Right lobe of liver (tissue), 6 donors: ENCODE results near the gene NR6A1. TPM values are rescaled to one million over a fixed set of nuclear protein-coding genes. Genes with fewer than 3 reads are reported as not detected.

ENCODE experiments used
- ATAC-seq, 4 donors: fragments of 200-7000 bp; cut with Tn5 transposase; one replicate each; pipeline ENCODE4 v1.9.1; 2020; ENCODE audit warnings: mild to moderate bottlenecking in 4 of 4, moderate library complexity in 4 of 4
- DNase-seq, 3 donors: peaks; one replicate each; pipeline ENCODE4 v3.0.0-alpha.2; 2020
- H3K27ac ChIP-seq, 3 donors: fragments of 200-600 bp; one replicate each; pipeline ENCODE4 v1.8.0; 2022
- H3K27me3 ChIP-seq, 2 donors: fragments of 200-600 bp; one replicate each; pipeline ENCODE4 v1.8.0; 2022
- H3K36me3 ChIP-seq, 4 donors: fragments of 200-600 bp; sonication (generic) in 1 of 4; one replicate each; pipeline versions ENCODE4 v1.5.1 to v1.8.0; 2017 to 2022; ENCODE audit warnings: control low read depth in 1 of 4
- H3K4me1 ChIP-seq, 4 donors: fragments of 200-600 bp; sonication (generic) in 1 of 4; one replicate each; pipeline versions ENCODE4 v1.5.1 to v1.8.0; 2017 to 2022; ENCODE audit warnings: control low read depth in 1 of 4
- H3K4me3 ChIP-seq, 3 donors: fragments of 200-600 bp; one replicate each; pipeline ENCODE4 v1.8.0; 2022
- H3K9me3 ChIP-seq, 4 donors: fragments of 200-600 bp; sonication (generic) in 1 of 4; one replicate each; pipeline versions ENCODE4 v1.5.1 to v1.8.0; 2017 to 2022; ENCODE audit warnings: control low read depth in 1 of 4
- CTCF ChIP-seq, 4 donors: fragments of 200-600 bp in 3 of 4; fragments of 450-650 bp in 1 of 4; IDR thresholded peaks; one replicate each; pipeline versions ENCODE4 v1.5.1 to v1.8.0; 2016 to 2022; ENCODE audit warnings: antibody characterized with exemption in 4 of 4, mild to moderate bottlenecking in 2 of 4
- POLR2A ChIP-seq: fragments of 450-650 bp; IDR thresholded peaks from one replicate; pipeline ENCODE4 v1.6.1; 2017; ENCODE audit warnings: antibody characterized with exemption, mild to moderate bottlenecking
- WGBS: methylation state at CpG from one replicate; pipeline ENCODE4 v1.1.6; 2018; ENCODE audit warnings: low coverage, low lambda C conversion rate; ENCODE audit not compliant: insufficient coverage; ENCODE audit errors: missing lambda C conversion rate; 5-methylcytosine and 5-hydroxymethylcytosine counted together
- intact Hi-C, 2 donors: fragments of 100-400 bp; cut with DNase I; formaldehyde crosslinking; loops; one replicate each; pipeline versions ENCODE4 v1.11.2 to v1.14.1; 2022
- total RNA-seq, 6 experiments: library from RNA; depleted of rRNA in 2 of 6; stranded (reverse); fragments of >200 nt in 2 of 6; fragmentation: NEBNext Ultra II Directional in 3 of 6; extraction: Animal tissue kit (Norgen Biotek cat#: 25700) in 3 of 6; gene quantifications; one replicate each; pipeline versions ENCODE4 v1.1.0 to v1.2.4, GENCODE V29; 2016 to 2023
- donor health status: DM: no; HTN: yes; CAD: no.
- donor health status: DM: no; HTN: no; CAD: no.
- donor health status: DM: no; HTN: no; CAD: no.
- donor health status: DM: no; HTN: yes; CAD: no.
- donor health status: DM: no; HTN: yes; CAD: no.

Gene NR6A1
- total RNA-seq, 6 experiments from 2014 or later: 1.3 to 3.6 (median 1.9) TPM

GRCh38 chr9:124613849-124614248 is 157.3 kb downstream of the NR6A1 start:
- DNase-seq: no peak
- WGBS: 77% methylated on average over 2 of the region's 2 CpGs
- no peaks in the 10 kb centered on the region for H3K9me3 ChIP-seq
- TF ChIP-seq CTCF (IDR thresholded peaks at IDR 0.05): no peak
- no peak for TF ChIP-seq POLR2A
- peaks cover 0 to 13% (median 1%) of the 10 kb centered on the region in 4 donors for H3K4me1 ChIP-seq
- no peak for ATAC-seq
- H3K4me3 ChIP-seq: no peak overlapping the region
- intact Hi-C loops: loop anchor here in 1 of 2 donors (10.0 kb wide), 1 partner anchor 59 kb away; no protein-coding TSS in a partner anchor
- peaks cover 0 to 2% (median 0%) of the 10 kb centered on the region in 4 donors for H3K36me3 ChIP-seq
- no peak overlapping the region for H3K27ac ChIP-seq
- H3K27me3 ChIP-seq: no peaks in the 10 kb centered on the region

DNA sequence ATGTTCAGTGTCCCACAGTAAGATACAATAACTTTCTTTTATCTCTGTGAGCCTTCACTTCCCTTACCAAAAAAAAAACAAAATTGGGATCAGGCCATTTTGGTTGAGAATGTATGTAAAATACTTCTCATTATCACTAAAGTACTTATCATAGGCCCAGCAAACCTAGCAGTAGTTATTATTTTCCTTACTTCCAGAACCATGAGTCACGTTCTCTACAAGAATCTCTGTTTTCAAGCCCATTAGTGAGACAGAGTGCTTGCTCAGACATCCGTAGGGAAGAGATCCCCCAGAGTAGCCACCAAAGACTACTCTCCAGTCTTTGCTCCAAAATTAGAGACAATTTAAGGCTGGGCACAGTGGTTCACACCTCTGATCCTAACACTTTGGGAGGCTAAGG is 160.0 kb downstream of the NR6A1 start:
- no peaks in the 10 kb centered on the region for H3K27me3 ChIP-seq
- intact Hi-C loops: loop anchor here in 1 of 2 donors (10.0 kb wide), 1 partner anchor 56 kb away; no protein-coding TSS in a partner anchor
- WGBS: 100% methylated on average over 2 of the region's 2 CpGs

DNA sequence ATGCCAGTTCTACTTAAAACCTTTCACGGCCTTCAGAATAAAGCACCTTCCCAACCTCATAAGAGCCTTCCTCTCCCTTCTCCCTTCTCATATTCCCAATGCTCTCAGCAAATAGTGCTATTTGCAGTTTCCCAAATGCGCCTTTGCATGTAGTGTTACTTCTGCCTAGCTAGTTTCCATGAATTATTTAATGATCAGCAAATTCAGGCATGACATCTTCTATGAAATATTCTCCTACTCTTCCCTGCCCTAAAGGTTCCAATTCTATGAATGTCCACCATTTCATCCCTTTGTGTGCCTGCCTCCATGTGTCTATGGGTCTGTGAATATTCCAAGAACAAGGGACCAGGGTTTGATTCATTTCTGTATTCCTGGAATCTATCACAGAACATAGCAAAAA is 165.1 kb downstream of the NR6A1 start:
- DNase-seq: no peak
- Histone ChIP-seq H3K27ac (no peak overlapping the region), H3K36me3 (peaks cover 0 to 2% (median 0%) of the 10 kb centered on the region in 4 donors), H3K27me3 (no peaks in the 10 kb centered on the region), H3K4me1 (peaks cover 0 to 16% (median 6%) of the 10 kb centered on the region in 4 donors), H3K4me3 (no peak overlapping the region), H3K9me3 (no peaks in the 10 kb centered on the region)
- 100% methylated on average over 2 of the region's 2 CpGs for WGBS
- no peak for ATAC-seq
- TF ChIP-seq POLR2A (no peak), CTCF (IDR thresholded peaks at IDR 0.05) (no peak)
- intact Hi-C loops: no loop called here

More for the DNA sequence above, 160.0 kb downstream of the NR6A1 start:
- TF ChIP-seq POLR2A (no peak), CTCF (IDR thresholded peaks at IDR 0.05) (no peak)
- no peaks in the 10 kb centered on the region for H3K4me1 ChIP-seq
- no peaks in the 10 kb centered on the region for H3K9me3 ChIP-seq
- no peak overlapping the region for H3K4me3 ChIP-seq
- peaks cover 0 to 2% (median 0%) of the 10 kb centered on the region in 4 donors for H3K36me3 ChIP-seq
- no peak overlapping the region for H3K27ac ChIP-seq
- ATAC-seq (no peak), DNase-seq (no peak)

DNA sequence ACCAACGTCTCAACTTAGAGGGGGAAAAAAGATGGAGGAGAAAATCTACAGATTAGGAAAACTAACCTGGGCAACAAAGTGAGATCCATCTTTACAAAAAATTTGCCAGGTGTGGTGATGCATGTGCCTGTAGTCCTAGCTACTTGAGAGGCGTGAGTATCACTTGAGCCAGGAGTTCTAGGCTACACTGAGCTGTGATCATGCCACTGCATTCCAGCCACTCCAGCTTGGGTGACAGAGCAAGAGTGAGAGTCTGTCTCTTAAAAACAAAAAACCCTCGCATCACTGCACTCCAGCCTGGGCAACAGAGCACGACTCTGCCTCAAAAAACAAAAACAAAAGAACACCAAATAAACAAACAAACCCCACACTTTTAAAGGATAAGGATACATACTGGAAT is 165.9 kb downstream of the NR6A1 start:
- intact Hi-C loops: no loop called here
- 78% methylated on average over 4 of the region's 4 CpGs for WGBS
- H3K27ac ChIP-seq: no peak overlapping the region
- H3K27me3 ChIP-seq: no peaks in the 10 kb centered on the region
- DNase-seq (no peak), ATAC-seq (no peak)
- H3K36me3 ChIP-seq: peaks cover 0 to 2% (median 0%) of the 10 kb centered on the region in 4 donors
- no peak overlapping the region for H3K4me3 ChIP-seq
- peaks cover 0 to 16% (median 6%) of the 10 kb centered on the region in 4 donors for H3K4me1 ChIP-seq
- H3K9me3 ChIP-seq: no peaks in the 10 kb centered on the region
- TF ChIP-seq POLR2A (no peak), CTCF (IDR thresholded peaks at IDR 0.05) (no peak)
